ENCODE results near the gene CHST15. TPM values are rescaled to one million over a fixed set of nuclear protein-coding genes. Genes with fewer than 3 reads are reported as not detected.

The CHST15 gene
- total and polyA plus RNA-seq, 2 experiments from 2014 or later = 0.06 to 0.11 TPM

- peak overlapping the region; percentile 73 for H2AFZ ChIP-seq
- peaks cover 30% of the 10 kb centered on the region for H3F3A ChIP-seq (ENCODE audit: insufficient read depth)
- in situ Hi-C loops (cut with MboI) = loop anchor here (5.0 kb wide), 1 partner anchor 403 kb away; no protein-coding TSS in a partner anchor
- H3K4me1 ChIP-seq (ENCODE audit: insufficient read depth) = peaks cover 32% of the 10 kb centered on the region
- H4K20me1 ChIP-seq (ENCODE audit: insufficient read depth) = no peaks in the 10 kb centered on the region
- peak overlapping the region; percentile 65 for H3K4me3 ChIP-seq
- H3K27ac ChIP-seq = peak overlapping the region; percentile 66
- H3K9me2 ChIP-seq (ENCODE audit: insufficient read depth) = no peaks in the 10 kb centered on the region
- H3K79me2 ChIP-seq (ENCODE audit: insufficient read depth) = no peaks in the 10 kb centered on the region
- H3K4me2 ChIP-seq (ENCODE audit: unreplicated experiment) = peak overlapping the region; percentile 78
- H3K9me3 ChIP-seq (ENCODE audit: low read depth) = no peaks in the 10 kb centered on the region
- peak; percentile 94 for DNase-seq
- no peaks in the 10 kb centered on the region for H3K36me3 ChIP-seq (ENCODE audit: low read depth)
- TF ChIP-seq EZH2phosphoT487 (IDR thresholded peaks at IDR 0.05; ENCODE audit: insufficient read depth, low read depth) (no peak), EZH2 (IDR thresholded peaks at IDR 0.05; ENCODE audit: insufficient read depth, poor library complexity, severe bottlenecking) (no peak)
- peak overlapping the region; percentile 32; the same call in 1 of the 2 replicates for H3K9ac ChIP-seq
- WGBS, 2 experiments (ENCODE audit: low coverage in 1 of 2, low lambda C conversion rate in 2 of 2, missing lambda C conversion rate in 2 of 2) = 3 to 5% methylated on average over 26 to 29 of the region's 30 CpGs
- H3K27me3 ChIP-seq (replicated peaks; ENCODE audit: insufficient read depth) = peaks cover 18% of the 10 kb centered on the region
Measured at GRCh38 chr10:123994417-123995081, 98.8 kb downstream of the CHST15 start.

GRCh38 chr10:123993534-123994416, 99.6 kb downstream of the CHST15 start:
- no peaks in the 10 kb centered on the region for H3K9me3 ChIP-seq (ENCODE audit: low read depth)
- H3K79me2 ChIP-seq (ENCODE audit: insufficient read depth) = no peaks in the 10 kb centered on the region
- no peaks in the 10 kb centered on the region for H4K20me1 ChIP-seq (ENCODE audit: insufficient read depth)
- H3K27ac ChIP-seq = no peak overlapping the region
- no peaks in the 10 kb centered on the region for H3K9me2 ChIP-seq (ENCODE audit: insufficient read depth)
- no peak overlapping the region for H3K4me2 ChIP-seq (ENCODE audit: unreplicated experiment)
- H3K4me1 ChIP-seq (ENCODE audit: insufficient read depth) = peaks cover 32% of the 10 kb centered on the region
- peaks cover 22% of the 10 kb centered on the region for H3K27me3 ChIP-seq (replicated peaks; ENCODE audit: insufficient read depth)
- DNase-seq = no peak
- H3K9ac ChIP-seq = no peak overlapping the region
- in situ Hi-C loops (cut with MboI) = loop anchor here (5.0 kb wide), 1 partner anchor 404 kb away; no protein-coding TSS in a partner anchor
- H3K4me3 ChIP-seq = peak overlapping the region; percentile 65; the same call in 1 of the 2 replicates
- H2AFZ ChIP-seq = peak overlapping the region; percentile 73
- H3K36me3 ChIP-seq (ENCODE audit: low read depth) = no peaks in the 10 kb centered on the region
- no peak for TF ChIP-seq EZH2 (IDR thresholded peaks at IDR 0.05; ENCODE audit: insufficient read depth, poor library complexity, severe bottlenecking)
- no peak for TF ChIP-seq EZH2phosphoT487 (IDR thresholded peaks at IDR 0.05; ENCODE audit: insufficient read depth, low read depth)
- peaks cover 30% of the 10 kb centered on the region for H3F3A ChIP-seq (ENCODE audit: insufficient read depth)
- WGBS, 2 experiments (ENCODE audit: low coverage in 1 of 2, low lambda C conversion rate in 2 of 2, missing lambda C conversion rate in 2 of 2) = 65 to 67% methylated on average over 17 of the region's 17 CpGs

GRCh38 chr10:123991611-123992570, 101.5 kb downstream of the CHST15 start:
- no peak overlapping the region for H2AFZ ChIP-seq
- H3K9ac ChIP-seq = no peak overlapping the region
- in situ Hi-C loops (cut with MboI) = loop anchor here (5.0 kb wide), 1 partner anchor 405 kb away; no protein-coding TSS in a partner anchor
- H3K4me2 ChIP-seq (ENCODE audit: unreplicated experiment) = no peak overlapping the region
- peak; percentile 38 for DNase-seq
- H3F3A ChIP-seq (ENCODE audit: insufficient read depth) = peaks cover 20% of the 10 kb centered on the region
- H3K9me3 ChIP-seq (ENCODE audit: low read depth) = no peaks in the 10 kb centered on the region
- peaks cover 20% of the 10 kb centered on the region for H3K4me1 ChIP-seq (ENCODE audit: insufficient read depth)
- no peaks in the 10 kb centered on the region for H3K36me3 ChIP-seq (ENCODE audit: low read depth)
- no peaks in the 10 kb centered on the region for H4K20me1 ChIP-seq (ENCODE audit: insufficient read depth)
- H3K4me3 ChIP-seq = 0 out of 2 replicates have a peak overlapping the region, but pooled peaks have one; percentile 31
- WGBS, 2 experiments (ENCODE audit: low coverage in 1 of 2, low lambda C conversion rate in 2 of 2, missing lambda C conversion rate in 2 of 2) = 31 to 61% methylated on average over 29 to 91 of the region's 92 CpGs
- H3K79me2 ChIP-seq (ENCODE audit: insufficient read depth) = no peaks in the 10 kb centered on the region
- TF ChIP-seq EZH2 (IDR thresholded peaks at IDR 0.05; ENCODE audit: insufficient read depth, poor library complexity, severe bottlenecking) (no peak), EZH2phosphoT487 (IDR thresholded peaks at IDR 0.05; ENCODE audit: insufficient read depth, low read depth) (no peak)
- no peak overlapping the region for H3K27ac ChIP-seq
- peaks cover 22% of the 10 kb centered on the region for H3K27me3 ChIP-seq (replicated peaks; ENCODE audit: insufficient read depth)
- no peaks in the 10 kb centered on the region for H3K9me2 ChIP-seq (ENCODE audit: insufficient read depth)
